Measurements from ENCODE around the gene BCDIN3D.

- TF ChIP-seq ZBTB40 (IDR thresholded peaks at IDR 0.05; ENCODE audit: borderline replicate concordance) (no peak), CTCF (IDR thresholded peaks at IDR 0.05 in 2 of 3, conservative IDR thresholded peaks at IDR 0.05 in 1 of 3; ENCODE audit: control insufficient read depth in 2 of 3, extremely low read depth in 1 of 3, insufficient read depth in 1 of 3, low read depth in 3 of 3, low read length in 3 of 3) (no peak), SIN3A (IDR thresholded peaks at IDR 0.05; ENCODE audit: low read depth, low read length) (no peak), JUNB (IDR thresholded peaks at IDR 0.05) (no peak)
- TF ChIP-seq, protein P1, sequence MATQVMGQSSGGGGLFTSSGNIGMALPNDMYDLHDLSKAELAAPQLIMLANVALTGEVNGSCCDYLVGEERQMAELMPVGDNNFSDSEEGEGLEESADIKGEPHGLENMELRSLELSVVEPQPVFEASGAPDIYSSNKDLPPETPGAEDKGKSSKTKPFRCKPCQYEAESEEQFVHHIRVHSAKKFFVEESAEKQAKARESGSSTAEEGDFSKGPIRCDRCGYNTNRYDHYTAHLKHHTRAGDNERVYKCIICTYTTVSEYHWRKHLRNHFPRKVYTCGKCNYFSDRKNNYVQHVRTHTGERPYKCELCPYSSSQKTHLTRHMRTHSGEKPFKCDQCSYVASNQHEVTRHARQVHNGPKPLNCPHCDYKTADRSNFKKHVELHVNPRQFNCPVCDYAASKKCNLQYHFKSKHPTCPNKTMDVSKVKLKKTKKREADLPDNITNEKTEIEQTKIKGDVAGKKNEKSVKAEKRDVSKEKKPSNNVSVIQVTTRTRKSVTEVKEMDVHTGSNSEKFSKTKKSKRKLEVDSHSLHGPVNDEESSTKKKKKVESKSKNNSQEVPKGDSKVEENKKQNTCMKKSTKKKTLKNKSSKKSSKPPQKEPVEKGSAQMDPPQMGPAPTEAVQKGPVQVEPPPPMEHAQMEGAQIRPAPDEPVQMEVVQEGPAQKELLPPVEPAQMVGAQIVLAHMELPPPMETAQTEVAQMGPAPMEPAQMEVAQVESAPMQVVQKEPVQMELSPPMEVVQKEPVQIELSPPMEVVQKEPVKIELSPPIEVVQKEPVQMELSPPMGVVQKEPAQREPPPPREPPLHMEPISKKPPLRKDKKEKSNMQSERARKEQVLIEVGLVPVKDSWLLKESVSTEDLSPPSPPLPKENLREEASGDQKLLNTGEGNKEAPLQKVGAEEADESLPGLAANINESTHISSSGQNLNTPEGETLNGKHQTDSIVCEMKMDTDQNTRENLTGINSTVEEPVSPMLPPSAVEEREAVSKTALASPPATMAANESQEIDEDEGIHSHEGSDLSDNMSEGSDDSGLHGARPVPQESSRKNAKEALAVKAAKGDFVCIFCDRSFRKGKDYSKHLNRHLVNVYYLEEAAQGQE (IDR thresholded peaks at IDR 0.05; ENCODE audit: low read depth, low read length) = no peak
Measured at GRCh38 chr12:49798248-49798647, 44.7 kb downstream of the BCDIN3D start.
